Measurements from ENCODE around the gene MRPS25.

Gene MRPS25

DNA sequence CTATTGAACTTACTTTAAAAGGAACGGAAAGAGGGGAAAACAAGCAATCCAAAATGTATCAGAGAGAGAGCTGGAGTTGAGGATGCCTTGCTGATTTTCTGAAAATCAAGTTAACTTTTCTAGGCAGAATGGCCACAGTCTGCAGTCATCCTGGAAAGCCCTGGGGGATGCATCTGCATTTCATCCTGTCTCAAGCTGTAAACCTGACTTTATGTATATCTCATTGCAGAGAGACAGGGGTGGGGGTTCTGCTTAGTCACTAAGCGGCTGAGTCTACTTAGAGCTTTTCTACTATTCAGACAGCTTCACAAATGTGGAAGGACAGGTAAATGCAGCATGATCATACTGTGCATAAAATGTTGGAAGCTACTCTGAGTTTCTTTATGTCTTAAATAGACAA, 41.4 kb downstream of the MRPS25 start:
- no peak overlapping the region for H3K4me3 ChIP-seq (ENCODE audit: low read depth, low read length, poor library complexity, severe bottlenecking)
- no peaks in the 10 kb centered on the region for H4K20me1 ChIP-seq (ENCODE audit: insufficient read depth, low read length)
- H3K27ac ChIP-seq (ENCODE audit: low read depth, low read length, poor library complexity, severe bottlenecking), result no peak overlapping the region
- no peak overlapping the region for H2AFZ ChIP-seq (ENCODE audit: low read length)
- TF ChIP-seq EZH2 (IDR thresholded peaks at IDR 0.05; ENCODE audit: borderline replicate concordance, low read length), result no peak
- TF ChIP-seq CTCF (IDR thresholded peaks at IDR 0.05; ENCODE audit: low read length), result no peak
- H3K27me3 ChIP-seq (ENCODE audit: insufficient read depth, low read length), result no peaks in the 10 kb centered on the region
- H3F3A ChIP-seq (ENCODE audit: insufficient read depth, low read length), result no peaks in the 10 kb centered on the region
- H3K9ac ChIP-seq (ENCODE audit: low read length), result no peak overlapping the region
- no peaks in the 10 kb centered on the region for H3K4me1 ChIP-seq (ENCODE audit: insufficient read depth, low read length, severe bottlenecking)
- no peaks in the 10 kb centered on the region for H3K79me2 ChIP-seq (ENCODE audit: insufficient read depth, low read length)
- H3K4me2 ChIP-seq (ENCODE audit: low read length), result no peak overlapping the region
- no peaks in the 10 kb centered on the region for H3K9me2 ChIP-seq (ENCODE audit: low read depth, low read length)
- H3K9me3 ChIP-seq (ENCODE audit: low read length), result no peaks in the 10 kb centered on the region
- peaks cover 75% of the 10 kb centered on the region for H3K36me3 ChIP-seq (ENCODE audit: insufficient read depth, low read length)

DNA sequence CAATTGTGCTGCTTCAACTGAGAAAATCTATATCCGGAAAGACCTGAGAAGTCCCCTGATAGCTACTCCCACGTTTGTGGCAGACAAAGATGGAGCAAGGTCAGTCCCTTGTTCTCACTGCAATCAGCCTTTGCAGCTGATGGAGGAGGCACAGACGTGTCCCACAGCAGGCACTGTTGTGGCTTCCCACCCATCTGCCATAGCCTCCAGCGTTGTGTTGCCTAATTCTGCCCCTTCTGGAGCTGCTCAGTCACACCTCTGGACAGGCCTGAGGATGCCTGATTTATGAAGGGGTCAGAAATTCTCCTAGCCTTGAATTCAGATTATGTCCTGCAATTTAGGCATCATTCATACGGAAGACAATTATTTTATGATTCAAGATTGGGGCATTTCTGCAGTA, 41.9 kb downstream of the MRPS25 start:
- no peak overlapping the region for H3K27ac ChIP-seq (ENCODE audit: low read depth, low read length, poor library complexity, severe bottlenecking)
- no peaks in the 10 kb centered on the region for H3K4me1 ChIP-seq (ENCODE audit: insufficient read depth, low read length, severe bottlenecking)
- H3K9me3 ChIP-seq (ENCODE audit: low read length), result no peaks in the 10 kb centered on the region
- H3K9ac ChIP-seq (ENCODE audit: low read length), result no peak overlapping the region
- no peaks in the 10 kb centered on the region for H4K20me1 ChIP-seq (ENCODE audit: insufficient read depth, low read length)
- no peak overlapping the region for H2AFZ ChIP-seq (ENCODE audit: low read length)
- H3K36me3 ChIP-seq (ENCODE audit: insufficient read depth, low read length), result peaks cover 73% of the 10 kb centered on the region
- no peaks in the 10 kb centered on the region for H3K27me3 ChIP-seq (ENCODE audit: insufficient read depth, low read length)
- no peak overlapping the region for H3K4me3 ChIP-seq (ENCODE audit: low read depth, low read length, poor library complexity, severe bottlenecking)
- TF ChIP-seq CTCF (IDR thresholded peaks at IDR 0.05; ENCODE audit: low read length), result no peak
- no peaks in the 10 kb centered on the region for H3K9me2 ChIP-seq (ENCODE audit: low read depth, low read length)
- H3K79me2 ChIP-seq (ENCODE audit: insufficient read depth, low read length), result no peaks in the 10 kb centered on the region
- no peaks in the 10 kb centered on the region for H3F3A ChIP-seq (ENCODE audit: insufficient read depth, low read length)
- no peak overlapping the region for H3K4me2 ChIP-seq (ENCODE audit: low read length)

GRCh38 chr3:15017191-15017590, 47.9 kb downstream of the MRPS25 start:
- no peak overlapping the region for H3K4me2 ChIP-seq (ENCODE audit: low read length)
- H3K9me3 ChIP-seq (ENCODE audit: low read length), result no peaks in the 10 kb centered on the region
- H3K27ac ChIP-seq (ENCODE audit: low read depth, low read length, poor library complexity, severe bottlenecking), result no peak overlapping the region
- TF ChIP-seq EZH2 (IDR thresholded peaks at IDR 0.05; ENCODE audit: borderline replicate concordance, low read length) (no peak), CTCF (IDR thresholded peaks at IDR 0.05; ENCODE audit: low read length) (no peak)
- no peaks in the 10 kb centered on the region for H3F3A ChIP-seq (ENCODE audit: insufficient read depth, low read length)
- no peaks in the 10 kb centered on the region for H3K4me1 ChIP-seq (ENCODE audit: insufficient read depth, low read length, severe bottlenecking)
- H3K9ac ChIP-seq (ENCODE audit: low read length), result no peak overlapping the region
- no peak overlapping the region for H2AFZ ChIP-seq (ENCODE audit: low read length)
- no peaks in the 10 kb centered on the region for H3K27me3 ChIP-seq (ENCODE audit: insufficient read depth, low read length)
- peaks cover 90% of the 10 kb centered on the region for H3K36me3 ChIP-seq (ENCODE audit: insufficient read depth, low read length)
- H4K20me1 ChIP-seq (ENCODE audit: insufficient read depth, low read length), result no peaks in the 10 kb centered on the region
- no peak overlapping the region for H3K4me3 ChIP-seq (ENCODE audit: low read depth, low read length, poor library complexity, severe bottlenecking)
- no peaks in the 10 kb centered on the region for H3K9me2 ChIP-seq (ENCODE audit: low read depth, low read length)
- H3K79me2 ChIP-seq (ENCODE audit: insufficient read depth, low read length), result no peaks in the 10 kb centered on the region
